HG03103 (cell line): ENCODE data around the gene WDR46.
A peak's percentile ranks its signal among the peaks of the same experiment; 100 is the strongest.

Experiments used
- ATAC-seq: cut with Tn5 transposase; IDR thresholded peaks from one replicate; pipeline ENCODE4 v1.9.1; 2021; ENCODE audit warnings: low read depth; ENCODE audit not compliant: unreplicated experiment

The WDR46 gene

DNA sequence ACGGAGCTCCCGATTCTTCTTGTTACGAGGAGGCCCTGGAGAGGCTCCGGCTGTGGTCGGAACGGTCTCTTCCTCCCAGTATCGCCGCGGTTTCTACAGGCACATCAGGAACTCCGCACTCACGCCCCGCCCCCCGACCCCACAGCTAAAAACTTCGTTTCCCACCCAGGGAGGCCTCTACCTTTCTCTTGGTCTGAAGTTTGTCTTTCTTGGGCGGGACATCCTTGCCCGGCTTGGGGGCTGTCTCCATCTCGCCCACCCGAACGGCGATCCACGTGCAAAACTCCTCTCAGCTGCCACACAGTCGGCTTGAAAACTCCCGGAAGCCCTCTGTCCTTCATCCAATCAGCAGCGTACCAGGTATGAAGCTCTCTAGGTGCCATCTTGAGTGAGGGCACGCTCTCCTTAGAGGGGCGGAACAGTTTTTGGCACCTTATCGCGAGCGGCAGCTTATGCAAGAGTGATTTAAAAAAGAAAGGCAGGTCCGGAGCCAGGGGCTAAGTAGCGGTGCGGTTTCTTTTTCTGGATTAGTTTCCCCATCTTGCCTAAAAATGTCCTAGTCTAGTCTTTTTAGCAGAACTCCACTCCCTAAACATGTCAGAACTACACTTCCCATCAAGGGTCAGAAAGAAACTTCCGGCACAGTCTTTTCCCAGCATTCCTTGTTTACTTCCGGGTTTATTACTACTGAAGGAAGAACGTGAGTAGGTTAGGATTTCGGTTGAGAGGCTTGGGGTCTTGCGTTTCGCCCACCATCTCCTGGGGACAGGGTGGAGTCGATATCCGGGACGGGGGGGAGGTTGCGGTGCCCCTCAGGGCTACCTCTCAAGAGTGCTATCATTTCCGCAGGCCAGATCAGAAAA lies at the start of gene WDR46, which contains the start of gene PFDN6:
TSS of gene WDR46 (minus strand) at position 319 of the 863 bp plus-strand sequence. CDS start at position 250, 69 bp downstream.
TSS of gene PFDN6 (plus strand) at position 681 of the 863 bp plus-strand sequence. CDS start 256 bp downstream, outside the sequence.
- ATAC-seq: peak; percentile 59

DNA sequence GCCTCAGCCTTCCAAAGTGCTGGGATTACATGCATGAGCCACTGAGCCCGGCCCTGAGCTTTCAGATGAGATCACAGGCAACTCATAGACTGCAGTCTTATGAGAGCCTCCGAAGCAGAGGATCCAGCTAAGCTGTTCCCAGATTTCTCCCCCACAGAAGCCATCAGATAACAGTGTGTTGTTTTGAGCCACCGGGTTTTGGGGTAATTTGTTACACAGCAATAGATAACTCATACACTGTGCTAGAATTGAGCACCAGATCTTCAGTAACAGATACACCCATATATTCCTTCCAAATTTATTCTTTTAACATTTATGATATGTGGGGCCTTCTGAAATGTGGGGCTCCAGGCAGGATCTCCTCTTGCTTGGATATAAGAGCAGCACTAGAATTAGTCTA lies 47.5 kb upstream of the WDR46 start:
- ATAC-seq: no peak

DNA sequence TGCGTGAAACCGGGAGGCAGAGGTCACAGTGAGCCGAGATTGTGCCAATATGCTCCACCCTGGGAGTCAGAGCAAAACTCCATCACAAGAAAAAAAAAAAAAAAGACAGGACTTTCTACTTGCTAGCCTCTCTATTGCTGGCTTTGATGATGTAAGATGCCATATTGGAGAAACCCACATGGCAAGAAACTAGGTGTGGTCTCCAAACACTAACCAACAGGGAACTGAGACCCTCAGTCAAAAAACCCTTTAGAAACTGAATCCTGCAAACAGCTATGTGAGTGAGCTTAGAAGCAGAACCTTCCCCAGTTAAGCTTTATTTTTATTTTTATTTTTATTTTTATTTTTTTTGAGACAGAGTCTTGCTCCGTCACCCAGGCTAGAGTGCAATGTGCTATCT lies 46.9 kb upstream of the WDR46 start:
- ATAC-seq: no peak

DNA sequence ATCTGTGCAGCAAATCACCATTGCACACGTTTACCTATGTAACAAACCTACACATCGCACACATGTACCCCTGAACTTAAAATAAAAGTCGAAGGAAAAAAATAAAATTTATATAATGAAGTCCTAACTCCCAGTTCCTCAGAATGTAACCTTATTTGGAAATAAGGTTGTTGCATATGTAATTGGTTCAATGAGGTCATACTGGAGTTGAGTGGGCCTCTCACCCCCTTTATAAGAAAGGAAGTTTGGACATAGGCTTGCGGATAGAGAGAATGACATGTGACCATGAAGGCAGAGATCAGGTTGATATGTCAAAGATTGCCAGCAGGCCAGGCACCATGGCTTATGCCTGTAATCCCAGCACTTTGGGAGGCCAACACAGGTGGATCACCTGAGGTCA lies 44.6 kb upstream of the WDR46 start:
- no peak for ATAC-seq

DNA sequence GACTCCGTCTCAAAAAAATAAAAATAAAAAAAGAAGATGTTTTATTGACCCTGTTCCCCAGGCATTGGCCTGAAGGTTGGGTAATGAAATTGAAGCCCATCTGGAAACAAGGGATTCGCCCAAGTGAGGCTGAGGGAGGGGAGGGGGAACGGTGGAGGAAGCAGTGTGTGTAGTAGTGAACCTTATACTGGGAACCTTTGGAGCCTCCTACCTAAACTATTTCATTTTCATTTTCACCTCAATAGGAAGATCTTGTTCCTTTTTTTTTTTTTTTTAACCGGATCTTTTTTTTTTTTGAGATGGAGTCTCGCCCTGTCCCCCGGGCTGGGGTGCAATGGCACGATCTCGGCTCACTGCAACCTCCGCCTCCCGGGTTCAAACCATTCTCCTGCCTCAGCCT lies 41.7 kb upstream of the WDR46 start:
- ATAC-seq: no peak

DNA sequence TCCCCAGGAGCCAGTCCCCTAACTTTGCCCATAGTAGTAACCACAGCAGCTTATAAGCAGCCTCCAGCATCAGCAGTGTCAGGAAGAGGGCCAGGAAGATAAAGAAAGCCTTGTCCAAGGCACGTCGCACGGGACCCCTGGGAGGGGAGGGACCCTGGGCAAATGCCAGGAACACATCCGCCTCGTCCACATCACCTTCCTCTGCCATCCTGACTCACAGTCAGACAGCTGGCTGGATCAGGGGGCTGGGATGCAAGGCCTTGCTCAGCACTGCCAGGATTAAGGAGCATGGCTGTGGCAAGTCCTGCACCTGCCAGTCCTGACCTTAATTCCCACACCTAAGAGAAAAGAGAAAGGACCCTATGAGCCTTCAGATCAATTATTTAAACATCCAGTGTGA lies 40.0 kb upstream of the WDR46 start:
- ATAC-seq: no peak

DNA sequence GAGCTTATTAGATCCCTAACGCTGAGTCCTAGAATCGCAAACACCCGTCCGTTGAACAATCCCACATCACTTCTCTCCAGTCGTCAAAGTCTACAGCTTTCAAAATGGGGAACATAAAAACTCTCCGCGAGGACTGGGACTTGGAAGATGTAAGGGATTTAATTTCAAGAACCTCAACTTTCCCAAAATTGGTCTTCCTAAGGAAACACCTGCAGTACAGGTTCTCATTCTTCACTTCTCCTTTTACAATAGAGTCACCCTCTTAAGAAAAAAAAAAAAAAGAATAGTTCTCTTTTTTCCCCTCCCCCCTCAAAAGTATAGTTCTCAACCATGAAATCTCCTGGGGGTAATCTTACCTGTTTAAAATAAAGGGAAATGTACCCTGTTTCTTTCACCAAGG lies 35.1 kb upstream of the WDR46 start:
- ATAC-seq: no peak

GRCh38 chr6:33323623-33323948 lies 34.5 kb upstream of the WDR46 start:
- ATAC-seq: no peak

- ATAC-seq: no peak
These were observed 32.2 kb upstream of the WDR46 start for GRCh38 chr6:33321227-33321626.

- ATAC-seq: no peak
These were observed 31.5 kb upstream of the WDR46 start for GRCh38 chr6:33320315-33321181.

DNA sequence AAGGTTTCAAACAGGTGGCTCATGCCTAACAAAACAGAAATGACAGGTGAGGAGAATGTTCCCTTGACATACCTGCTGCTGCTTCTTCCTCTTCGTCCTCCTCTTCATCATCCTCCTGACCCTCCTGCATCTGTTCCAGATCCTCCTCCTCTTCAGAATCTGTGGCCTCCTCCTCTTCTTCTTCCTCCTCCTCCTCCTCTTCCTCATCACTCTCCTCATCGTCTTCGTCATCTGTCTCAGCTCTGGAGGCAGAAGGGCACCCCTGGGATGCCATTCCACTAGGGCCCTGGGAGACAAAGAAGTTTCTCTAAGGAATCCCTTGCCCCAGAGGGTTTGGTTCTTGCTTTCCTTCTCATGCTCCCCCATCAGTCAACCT lies 30.9 kb upstream of the WDR46 start:
- ATAC-seq: no peak

GRCh38 chr6:33318426-33319073 lies 29.5 kb upstream of the WDR46 start:
- no peak for ATAC-seq

- peak; percentile 40 for ATAC-seq
These were observed 28.8 kb upstream of the WDR46 start, which contains the start of gene ZBTB22 for GRCh38 chr6:33317669-33318425. TSS of gene ZBTB22 (minus strand) at chr6:33317744. CDS start at chr6:33316916, 828 bp downstream.

DNA sequence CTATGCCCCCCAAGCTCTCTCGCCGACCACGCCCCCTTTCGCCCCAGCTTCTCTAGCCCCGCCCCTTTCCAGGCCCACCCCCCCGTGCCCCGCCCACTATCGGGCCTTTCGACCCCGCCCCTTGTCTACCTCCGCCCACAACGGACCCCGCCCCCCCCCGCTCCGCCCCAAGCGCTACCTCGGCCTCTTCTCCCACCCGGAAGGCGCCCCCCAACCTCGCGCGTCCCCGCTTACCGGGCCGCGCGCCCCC lies 28.3 kb upstream of the WDR46 start:
- no peak for ATAC-seq

DNA sequence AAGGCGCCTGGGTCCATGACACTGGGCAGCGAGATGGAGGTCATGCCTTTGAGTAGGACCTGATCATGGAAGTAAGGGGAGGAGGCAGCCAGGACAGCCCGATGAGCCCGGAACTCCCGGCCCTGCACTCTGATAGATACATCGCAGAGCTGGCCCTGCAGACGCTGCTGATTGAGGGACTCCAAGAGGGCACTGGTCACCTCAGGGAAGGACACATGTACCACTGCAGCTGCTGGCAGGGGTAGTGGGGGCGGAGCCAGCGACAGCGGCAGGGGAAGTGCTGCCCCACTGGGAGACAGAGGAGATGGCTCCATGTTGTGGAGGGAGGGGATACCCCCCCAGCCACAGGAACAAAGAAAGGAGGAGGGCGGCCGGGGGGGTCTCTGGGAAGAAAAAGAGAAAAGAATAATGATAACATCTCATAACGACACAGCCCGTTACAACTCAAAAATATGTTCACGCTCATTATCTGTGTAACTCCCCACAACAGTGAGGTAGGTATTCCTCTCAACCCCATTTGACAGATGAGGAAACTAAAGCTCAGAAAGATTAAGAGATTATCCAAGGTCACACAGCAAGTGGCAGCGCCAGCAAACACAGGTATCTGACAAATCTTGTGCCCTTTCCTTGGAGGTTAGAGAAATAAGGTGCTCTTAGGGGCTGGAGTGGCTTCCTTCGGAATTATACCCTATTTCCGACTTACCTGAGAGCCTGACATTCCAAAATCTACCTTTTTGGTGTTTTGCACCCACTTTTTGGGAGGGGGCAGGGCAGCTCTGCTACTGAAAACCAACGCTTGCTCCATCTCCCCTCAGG lies 27.8 kb upstream of the WDR46 start:
- ATAC-seq: no peak

DNA sequence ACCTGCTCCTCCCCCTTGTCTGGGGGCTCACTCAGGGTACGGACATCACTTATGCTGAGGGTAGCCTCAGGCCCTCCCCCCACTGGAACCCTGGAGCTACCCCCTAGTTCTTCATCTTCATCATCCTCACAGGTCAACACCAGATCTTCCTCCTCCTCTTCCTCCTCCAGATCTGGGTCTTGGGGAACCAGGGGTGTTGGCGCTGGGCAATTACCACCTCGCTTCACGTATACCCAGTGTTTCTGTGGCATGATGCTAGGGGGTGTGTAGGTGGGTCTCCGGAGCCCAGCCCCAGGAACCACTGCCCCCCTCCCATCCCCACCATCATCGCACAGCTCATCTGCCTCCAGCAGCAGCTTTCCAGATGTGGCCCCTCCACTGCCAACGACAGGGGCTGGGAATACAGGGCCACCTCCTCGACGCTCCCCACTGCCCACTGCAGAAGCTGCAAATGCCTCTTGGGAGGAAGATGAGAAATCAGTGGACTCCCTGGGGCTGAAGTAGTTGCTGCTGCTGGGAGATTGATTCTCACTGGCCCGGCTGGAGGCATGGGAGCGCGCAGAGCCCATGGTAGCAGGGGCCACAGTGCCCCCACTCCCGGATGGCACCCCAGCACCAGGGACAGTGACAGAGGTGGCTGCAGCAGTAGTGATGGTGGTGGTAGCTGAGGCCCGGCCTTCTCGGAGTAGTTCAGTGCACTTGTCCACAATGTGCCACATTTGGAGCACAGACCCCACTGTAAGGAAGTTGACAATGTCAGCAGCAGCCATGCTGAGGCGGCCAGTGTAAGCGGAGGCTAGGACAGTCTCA lies 27.0 kb upstream of the WDR46 start:
- no peak for ATAC-seq

- ATAC-seq: no peak
These were observed 26.1 kb upstream of the WDR46 start for GRCh38 chr6:33314943-33315792.

GRCh38 chr6:33314515-33314942 lies 25.5 kb upstream of the WDR46 start:
- no peak for ATAC-seq
